Inflammatory macrophage (primary cell): ENCODE results near the gene ST6GALNAC2.
"Not testable (repeated sequence)": the region's sequence is repeated elsewhere in the genome, so short reads cannot be mapped to it uniquely, and the experiment has no call there.

Experiments
- DNase-seq, 2 donors: peaks; one replicate each; pipeline ENCODE4 v3.0.0-alpha.2; 2020 to 2022

Gene ST6GALNAC2

DNA sequence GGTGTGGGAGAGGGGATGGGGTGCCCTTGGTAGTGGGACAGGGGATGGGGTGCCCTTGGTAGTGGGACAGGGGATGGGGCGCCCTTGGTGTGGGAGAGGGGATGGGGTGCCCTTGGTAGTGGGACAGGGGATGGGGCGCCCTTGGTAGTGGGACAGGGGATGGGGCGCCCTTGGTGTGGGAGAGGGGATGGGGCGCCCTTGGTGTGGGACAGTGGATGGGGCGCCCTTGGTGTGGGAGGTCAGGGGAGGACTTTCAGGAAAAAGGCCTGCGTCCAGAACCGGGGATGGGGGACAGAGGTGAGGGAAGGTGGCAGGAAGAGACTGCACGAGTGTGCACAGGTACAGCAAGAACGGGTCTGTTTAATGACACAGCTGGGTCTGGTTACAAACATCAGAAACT, 58.6 kb downstream of the ST6GALNAC2 start:
- not testable (repeated sequence) for DNase-seq

DNA sequence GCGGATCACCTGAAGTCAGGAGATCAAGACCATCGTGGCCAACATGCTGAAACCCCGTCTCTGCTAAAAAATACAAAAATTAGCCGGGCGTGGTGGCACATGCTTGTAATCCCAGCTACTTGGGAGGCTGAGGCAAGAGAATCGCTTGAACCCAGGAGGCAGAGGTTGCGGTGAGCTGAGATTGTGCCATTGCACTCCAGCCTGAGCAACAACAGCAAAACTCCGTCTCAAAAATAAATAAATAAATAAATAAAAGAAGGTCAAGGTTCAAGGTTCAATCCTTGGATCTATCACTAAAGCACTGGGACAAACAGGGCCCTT, 60.2 kb downstream of the ST6GALNAC2 start:
- not testable (repeated sequence) for DNase-seq

DNA sequence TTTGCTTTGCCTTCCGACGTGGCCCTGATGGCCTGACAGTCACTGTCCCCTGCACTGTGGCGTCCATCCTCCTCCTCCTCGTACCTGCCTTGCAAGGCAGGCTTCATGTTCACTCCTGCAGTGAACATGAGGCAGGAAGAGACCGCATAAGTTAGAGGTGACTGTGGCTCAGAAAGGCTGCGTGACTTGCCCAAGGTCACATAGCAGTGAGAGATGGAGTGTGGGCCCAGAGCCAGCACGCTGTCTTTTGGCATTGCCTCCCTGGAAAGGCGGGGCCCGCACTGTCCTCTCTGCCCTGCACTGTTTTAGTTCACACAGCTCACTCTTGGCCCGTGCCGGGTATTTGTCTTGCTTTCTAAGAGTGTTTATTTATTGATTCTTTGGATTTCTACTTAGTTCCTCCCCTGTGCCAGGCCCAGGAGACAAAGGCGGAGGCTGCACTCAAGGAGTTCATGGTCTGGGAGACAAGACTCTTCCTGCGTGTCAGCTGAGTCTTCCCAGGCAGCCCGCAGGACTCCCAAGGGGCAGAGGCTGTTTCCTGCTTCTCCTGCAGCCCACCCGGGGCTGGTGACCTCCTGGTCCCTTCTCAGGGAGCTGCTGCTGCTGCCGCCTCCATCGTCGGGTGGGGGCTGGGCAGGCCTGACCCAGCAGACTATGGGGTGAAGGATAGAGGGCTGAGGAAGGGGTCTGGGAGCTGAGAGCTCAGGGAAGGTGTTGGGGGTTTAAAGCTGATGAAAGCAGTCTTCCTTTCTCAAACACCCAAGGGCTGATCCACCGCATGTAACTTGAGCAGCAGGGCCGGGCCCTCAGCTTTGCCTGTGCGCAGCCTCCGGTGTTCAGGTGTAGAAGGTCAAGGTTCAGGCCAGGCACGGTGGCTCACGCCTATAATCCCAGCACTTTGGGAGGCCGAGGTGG, 60.8 kb downstream of the ST6GALNAC2 start:
- DNase-seq: no peak

DNA sequence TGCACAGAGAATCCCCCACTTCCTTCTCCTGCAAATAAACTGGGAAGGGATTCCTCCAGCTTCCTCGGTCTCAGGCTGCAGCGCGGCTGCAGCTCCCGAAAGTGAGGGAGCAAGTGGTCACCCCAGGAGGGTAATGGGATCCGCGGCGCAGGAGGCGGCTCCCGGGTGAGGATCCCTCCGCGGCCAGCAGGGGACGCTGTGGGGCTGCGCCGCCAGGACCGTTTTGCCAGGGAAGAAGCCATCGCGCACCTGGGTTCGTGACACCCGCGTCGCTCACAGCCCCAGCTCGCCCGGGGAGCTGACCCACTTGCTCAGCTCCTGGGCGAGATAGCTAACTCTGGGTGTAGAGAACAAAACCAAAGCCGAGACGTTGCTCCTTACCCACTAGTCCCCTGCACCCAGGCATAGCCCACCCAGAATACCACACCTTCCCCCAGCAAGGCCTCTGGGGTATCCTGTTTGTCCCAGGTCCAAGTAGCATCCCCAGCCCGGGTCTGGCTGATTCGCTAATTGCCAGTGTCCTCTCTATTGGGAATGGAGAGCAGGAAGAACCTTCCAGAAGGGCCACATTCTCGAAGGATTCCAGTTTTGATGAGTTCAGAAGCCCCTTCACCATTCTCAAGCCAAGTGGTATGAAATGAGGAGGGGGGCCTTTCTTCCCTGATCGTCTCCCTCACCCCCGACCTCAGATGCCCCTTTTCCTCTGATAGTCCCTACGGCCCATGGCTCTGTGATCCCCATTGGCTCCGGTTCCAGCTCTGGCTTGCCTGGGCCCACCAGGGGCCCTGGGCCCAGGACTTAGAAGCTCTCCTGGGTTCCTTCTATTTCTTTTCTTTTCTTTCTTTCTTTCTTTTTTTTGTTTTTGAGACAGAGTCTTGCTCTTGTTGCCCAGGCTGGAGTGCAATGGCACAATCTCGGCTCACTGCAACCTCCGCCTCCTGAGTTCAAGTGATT, 62.3 kb downstream of the ST6GALNAC2 start:
- DNase-seq: peak; percentile 66 to 70

DNA sequence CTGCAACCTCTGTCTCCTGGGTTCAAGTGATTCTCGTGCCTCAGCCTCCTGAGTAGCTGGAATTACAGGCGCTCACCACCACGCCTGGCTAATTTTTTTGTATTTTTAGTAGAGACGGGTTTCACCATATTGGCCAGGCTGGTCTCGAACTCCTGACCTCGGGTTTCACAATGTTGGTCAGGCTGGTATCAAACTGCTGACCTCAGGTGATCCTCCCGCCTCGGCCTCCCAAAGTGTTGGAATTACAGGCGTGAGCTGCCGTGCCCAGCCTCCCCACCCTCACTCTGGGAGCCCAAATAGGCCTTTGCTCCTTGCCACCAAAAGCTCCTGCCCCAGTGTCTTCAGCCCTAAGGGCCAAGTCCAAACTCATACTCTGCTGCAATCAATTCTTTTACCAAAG, 64.0 kb downstream of the ST6GALNAC2 start:
- DNase-seq: not testable (repeated sequence)

DNA sequence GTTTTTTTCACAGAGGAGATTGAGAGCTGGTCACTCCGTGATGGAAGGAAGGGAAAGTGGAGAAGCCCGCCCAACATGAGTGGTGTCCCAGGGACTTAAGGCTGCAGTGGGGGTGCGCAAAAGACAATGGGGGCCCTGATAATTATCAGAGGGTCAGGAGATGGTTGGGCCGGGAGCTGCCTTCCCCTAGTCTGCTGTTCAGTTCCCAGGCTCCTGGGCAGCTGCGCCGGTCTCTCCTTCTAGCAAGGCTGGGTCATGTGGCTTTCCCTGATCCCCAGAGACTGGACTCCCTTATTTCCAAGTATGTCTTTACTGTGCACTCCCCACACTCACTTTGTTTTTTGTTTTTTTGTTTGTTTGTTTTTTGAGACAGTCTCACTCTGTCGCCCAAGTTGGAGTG, 64.4 kb downstream of the ST6GALNAC2 start:
- no peak for DNase-seq

DNA sequence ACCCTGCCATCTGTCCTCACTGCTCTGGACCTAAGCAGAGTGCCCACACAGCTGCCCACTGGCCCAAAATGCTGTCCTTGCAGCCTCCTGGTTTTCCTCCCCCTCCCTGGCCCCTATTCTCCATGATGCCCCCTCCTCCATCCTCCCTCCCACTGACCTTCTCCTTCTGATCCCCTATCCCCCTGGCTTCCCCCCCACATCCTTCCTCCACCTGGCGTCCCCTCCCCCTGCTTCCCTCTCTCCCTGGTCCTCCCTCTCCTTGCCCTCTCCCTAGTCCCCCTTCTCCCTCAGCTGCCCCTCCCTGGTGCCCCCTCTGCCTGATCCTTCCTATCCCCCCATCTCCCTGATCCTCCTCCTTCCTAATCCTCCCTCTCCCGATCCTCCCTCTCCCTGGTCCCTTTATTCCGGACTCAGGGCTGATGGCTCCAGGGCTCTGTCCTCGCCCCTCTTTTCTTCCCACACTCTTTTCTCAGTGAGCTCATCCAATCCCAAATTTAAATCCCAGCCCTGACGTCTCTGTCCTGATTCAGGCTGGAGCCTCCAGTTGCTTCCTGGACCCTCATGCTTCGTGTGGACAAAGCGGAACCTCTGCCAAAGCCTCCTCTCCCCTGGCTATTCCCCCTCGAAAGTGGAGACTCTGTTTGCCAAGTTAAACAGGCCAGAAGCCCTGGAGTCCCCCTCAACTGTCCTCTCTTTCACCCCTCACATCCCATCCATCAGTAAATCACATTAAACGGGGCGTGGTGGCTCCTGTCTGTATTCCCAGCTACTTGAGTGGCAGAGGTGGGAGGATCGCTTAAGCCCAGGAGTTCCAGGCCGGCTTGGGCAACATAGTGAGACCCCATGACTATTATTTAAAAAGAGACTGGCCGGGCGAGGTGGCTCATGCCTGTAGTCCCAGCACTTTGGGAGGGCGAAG, 66.4 kb downstream of the ST6GALNAC2 start:
- DNase-seq: no peak

DNA sequence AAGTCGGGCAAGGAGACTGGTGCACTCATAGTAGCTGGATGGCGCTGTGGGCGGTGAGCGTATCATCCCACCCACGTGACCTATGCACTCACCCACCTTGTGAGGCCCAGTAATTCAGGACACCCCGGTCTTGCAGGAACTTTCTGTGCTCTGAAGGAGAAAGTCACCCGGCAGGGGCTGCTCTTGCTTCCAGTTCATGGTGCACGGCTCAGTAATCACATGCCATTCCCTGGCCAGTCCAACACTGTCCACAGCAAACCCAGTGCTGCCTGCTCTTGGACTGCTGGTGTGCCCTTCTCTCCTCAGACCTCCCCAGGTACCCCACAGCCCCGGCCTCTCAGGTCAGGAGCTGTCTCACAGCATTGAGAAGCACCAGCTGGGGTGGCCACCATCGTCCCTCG, 68.0 kb downstream of the ST6GALNAC2 start:
- DNase-seq: peak; percentile 68 to 94
